D721Med (cell line): ENCODE results near the gene APC2.
"Not testable (repeated sequence)": the region's sequence is repeated elsewhere in the genome, so short reads cannot be mapped to it uniquely, and the experiment has no call there.

Experiments
- DNase-seq: peaks from one replicate; pipeline ENCODE4 v3.0.0; 2011; ENCODE audit warnings: low spot score; ENCODE audit not compliant: insufficient read length
- FAIRE-seq: peaks from 2 replicates; lab custom pipeline; 2011; peaks lifted over from hg19 to GRCh38; lab: Jason Lieb, UNC
- CTCF ChIP-seq: IDR thresholded peaks from 2 replicates; pipeline ENCODE4 v1.5.1; 2012; ENCODE audit warnings: mild to moderate bottlenecking, control low read depth; ENCODE audit not compliant: insufficient read depth; ENCODE audit errors: missing control alignments

Gene APC2

GRCh38 chr19:1474011-1474764, 24.3 kb downstream of the APC2 start:
- no peak for TF ChIP-seq CTCF
- DNase-seq, result no peak
- FAIRE-seq, result no peak

- FAIRE-seq (no peak), DNase-seq (no peak)
- no peak for TF ChIP-seq CTCF
Observed at GRCh38 chr19:1474765-1475351, 24.9 kb downstream of the APC2 start.

GRCh38 chr19:1475751-1476437, 26.0 kb downstream of the APC2 start:
- no peak for FAIRE-seq
- no peak for TF ChIP-seq CTCF
- peak; percentile 17 for DNase-seq

GRCh38 chr19:1477056-1477455, 27.1 kb downstream of the APC2 start:
- DNase-seq, result not testable (repeated sequence)

GRCh38 chr19:1478934-1479707, 29.2 kb downstream of the APC2 start, which contains the start of gene C19orf25:
Gene C19orf25, minus strand, starts transcription at chr19:1479215. Its CDS starts 312 bp downstream, at chr19:1478903.
- FAIRE-seq, result no peak
- peak; percentile 98 for DNase-seq
- TF ChIP-seq CTCF, result no peak

More at GRCh38 chr19:1477056-1477455, 27.1 kb downstream of the APC2 start:
- not testable (repeated sequence) for FAIRE-seq

- FAIRE-seq (no peak), DNase-seq (peak; percentile 12)
- no peak for TF ChIP-seq CTCF
Observed at GRCh38 chr19:1481224-1481892, 31.4 kb downstream of the APC2 start.
